D721Med (cell line): Measurements from ENCODE around the gene OPCML.

Experiments
- DNase-seq: peaks from one replicate; pipeline ENCODE4 v3.0.0; 2011; ENCODE audit warnings: low spot score; ENCODE audit not compliant: insufficient read length
- FAIRE-seq: peaks from 2 replicates; lab custom pipeline; 2011; peaks lifted over from hg19 to GRCh38; lab: Jason Lieb, UNC
- CTCF ChIP-seq: IDR thresholded peaks from 2 replicates; pipeline ENCODE4 v1.5.1; 2012; ENCODE audit warnings: mild to moderate bottlenecking, control low read depth; ENCODE audit not compliant: insufficient read depth; ENCODE audit errors: missing control alignments

OPCML gene

GRCh38 chr11:133019545-133020371, 512.5 kb downstream of the OPCML start:
- TF ChIP-seq CTCF: no peak
- no peak for FAIRE-seq
- no peak for DNase-seq

- FAIRE-seq (no peak), DNase-seq (no peak)
- TF ChIP-seq CTCF: no peak
Observed at GRCh38 chr11:133015457-133015856, 516.8 kb downstream of the OPCML start.

- no peak for TF ChIP-seq CTCF
- no peak for DNase-seq
- no peak for FAIRE-seq
Observed at GRCh38 chr11:133014337-133014736, 518.0 kb downstream of the OPCML start.

GRCh38 chr11:133012803-133013202, 519.5 kb downstream of the OPCML start:
- no peak for FAIRE-seq
- TF ChIP-seq CTCF: no peak

GRCh38 chr11:133011604-133012003, 520.7 kb downstream of the OPCML start:
- no peak for TF ChIP-seq CTCF
- no peak for DNase-seq
- FAIRE-seq: no peak

More at GRCh38 chr11:133012803-133013202, 519.5 kb downstream of the OPCML start:
- DNase-seq: no peak

GRCh38 chr11:133007027-133007584, 525.2 kb downstream of the OPCML start:
- no peak for FAIRE-seq

More at GRCh38 chr11:133007027-133007584, 525.2 kb downstream of the OPCML start:
- no peak for DNase-seq
- TF ChIP-seq CTCF: no peak
